ENCODE results near the gene OBSL1.
A peak's percentile ranks its signal among the peaks of the same experiment; 100 is the strongest.

OBSL1 gene

DNA sequence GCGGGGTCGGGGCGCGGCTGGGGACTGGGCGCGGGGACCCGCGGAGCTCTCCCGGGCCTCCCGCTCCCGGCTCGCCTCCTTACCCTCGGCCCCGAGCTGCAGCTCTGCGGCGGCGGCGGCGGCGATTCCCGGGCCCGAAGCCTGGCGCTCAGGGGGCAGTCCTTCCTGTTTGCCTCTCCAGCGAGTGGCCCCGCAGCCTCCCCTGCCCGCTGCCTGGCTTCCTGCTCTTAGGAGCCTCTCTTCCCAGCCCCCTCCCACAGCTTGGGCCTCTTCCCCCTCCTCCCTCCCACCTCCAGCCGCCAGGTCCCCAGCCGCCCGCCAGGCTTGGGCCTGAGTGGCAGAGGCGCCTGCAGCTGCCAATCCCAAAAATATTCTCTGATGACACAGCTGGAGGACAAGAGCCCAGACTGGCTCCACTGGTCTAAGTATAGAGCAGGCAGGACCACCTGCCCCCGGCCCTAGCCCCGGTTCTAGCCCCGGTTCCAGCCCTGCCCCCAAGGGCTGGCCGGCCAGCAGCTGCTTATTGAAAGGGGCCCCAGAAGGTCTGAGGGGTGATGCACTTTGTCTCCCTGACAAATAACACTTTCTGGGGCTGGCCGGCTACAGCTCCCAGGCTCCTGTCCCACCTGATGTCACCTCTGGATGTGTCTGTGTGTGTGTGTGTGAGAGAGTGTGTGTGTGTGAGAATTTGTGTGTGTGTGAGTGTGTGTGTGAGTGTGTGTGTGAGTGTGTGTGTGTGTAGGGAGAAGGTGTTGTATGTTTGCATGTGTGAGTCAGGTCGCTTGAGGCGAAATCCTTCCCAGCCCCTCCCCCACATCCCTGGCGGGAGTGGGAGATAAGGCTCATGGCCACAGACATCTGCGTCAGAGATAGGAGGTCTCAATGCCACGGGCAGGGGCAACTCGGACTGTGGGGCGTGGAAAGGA lies at the start of gene OBSL1:
Gene OBSL1 (minus strand): TSS at position 229 of the 926 bp plus-strand sequence. CDS start 307 bp downstream, outside the sequence.
- peak; percentile 8 for DNase-seq (ENCODE audit: low spot score)

GRCh38 chr2:219620546-219620945 lies 49.2 kb upstream of the OBSL1 start:
- no peak for DNase-seq (ENCODE audit: low spot score)

GRCh38 chr2:219619235-219619634 lies 47.9 kb upstream of the OBSL1 start:
- no peak for DNase-seq (ENCODE audit: low spot score)

GRCh38 chr2:219618733-219619122 lies 47.4 kb upstream of the OBSL1 start:
- no peak for DNase-seq (ENCODE audit: low spot score)

- no peak for DNase-seq (ENCODE audit: low spot score)
Measured at GRCh38 chr2:219616550-219616949, 45.2 kb upstream of the OBSL1 start.

- DNase-seq (ENCODE audit: low spot score) = no peak
Measured at GRCh38 chr2:219615894-219616293, 44.6 kb upstream of the OBSL1 start.

- no peak for DNase-seq (ENCODE audit: low spot score)
Measured at GRCh38 chr2:219615036-219615435, 43.7 kb upstream of the OBSL1 start.

DNA sequence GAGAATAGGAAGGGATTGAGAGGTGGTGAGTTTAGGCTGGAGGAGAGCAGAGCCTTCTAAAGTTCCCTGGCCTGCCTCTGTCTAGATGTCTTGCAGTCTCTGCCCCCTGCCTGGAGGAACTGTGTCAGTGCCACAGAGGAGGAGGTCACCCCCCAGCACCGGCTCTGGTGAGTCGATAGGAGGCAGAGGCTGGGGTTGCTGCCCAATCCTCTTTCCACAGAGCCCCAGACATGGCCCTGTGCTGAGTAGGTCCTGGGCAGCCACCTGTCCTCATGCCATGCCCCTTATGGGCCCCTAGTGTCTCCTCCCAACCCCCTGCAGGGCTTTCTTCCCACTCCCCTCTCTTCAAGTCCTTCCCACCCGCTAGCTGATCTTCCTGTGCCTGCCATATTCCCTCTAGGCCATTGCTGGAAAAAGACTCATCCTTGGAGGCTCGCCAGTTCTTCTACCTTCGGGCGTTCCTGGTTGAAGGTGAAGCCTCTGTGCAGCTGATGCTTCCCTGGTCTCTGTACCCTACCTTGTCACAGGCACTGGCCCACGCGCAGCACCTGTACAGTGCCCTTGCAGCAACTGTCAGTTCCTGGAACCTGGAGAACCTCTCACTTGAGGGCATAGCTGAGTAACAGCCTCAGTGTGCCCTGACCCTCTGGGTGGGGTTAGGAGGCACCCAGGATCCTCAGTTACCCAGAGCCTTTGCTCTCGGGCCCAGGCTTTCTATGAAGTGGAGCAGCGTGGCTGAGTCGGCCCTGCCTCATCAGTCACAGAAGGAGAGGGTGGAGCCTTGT lies 42.9 kb upstream of the OBSL1 start:
- no peak for DNase-seq (ENCODE audit: low spot score)

- DNase-seq (ENCODE audit: low spot score) = no peak
Measured at GRCh38 chr2:219613461-219614070, 42.2 kb upstream of the OBSL1 start.

DNA sequence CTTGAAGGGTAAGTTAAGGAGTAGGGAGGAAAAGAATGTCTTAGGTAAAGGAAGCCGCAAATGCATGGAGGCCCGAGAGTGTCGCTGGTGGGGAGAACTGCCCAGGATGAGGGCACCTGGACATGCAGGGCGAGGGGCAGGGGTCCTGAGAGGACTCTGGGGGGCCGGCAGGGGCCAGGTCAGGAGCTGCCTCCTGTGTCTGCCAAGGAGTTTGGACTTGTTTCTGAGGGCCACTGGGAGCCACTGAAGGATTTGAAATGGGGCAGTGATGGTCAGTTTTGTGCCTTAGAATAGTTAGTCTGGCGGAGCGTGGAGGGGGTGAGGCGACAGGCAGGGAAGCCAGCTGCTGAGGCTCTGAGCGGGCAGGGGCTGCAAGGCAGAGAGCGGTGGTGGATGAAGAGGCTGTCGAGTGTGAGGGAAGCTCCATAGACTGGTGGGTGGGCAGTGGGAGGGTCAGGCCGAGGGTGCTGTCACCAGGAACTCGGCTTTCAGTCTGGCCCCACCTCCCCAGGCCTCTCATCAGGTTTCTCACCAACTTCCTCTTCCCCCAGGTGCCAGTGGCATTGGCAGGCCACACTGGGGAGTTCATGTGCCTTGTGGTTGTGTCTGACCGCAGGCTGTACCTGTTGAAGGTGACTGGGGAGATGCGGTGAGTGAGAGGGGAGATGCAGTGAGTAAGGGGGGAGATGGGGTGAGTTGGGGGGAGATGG lies 41.4 kb upstream of the OBSL1 start:
- no peak for DNase-seq (ENCODE audit: low spot score)

DNA sequence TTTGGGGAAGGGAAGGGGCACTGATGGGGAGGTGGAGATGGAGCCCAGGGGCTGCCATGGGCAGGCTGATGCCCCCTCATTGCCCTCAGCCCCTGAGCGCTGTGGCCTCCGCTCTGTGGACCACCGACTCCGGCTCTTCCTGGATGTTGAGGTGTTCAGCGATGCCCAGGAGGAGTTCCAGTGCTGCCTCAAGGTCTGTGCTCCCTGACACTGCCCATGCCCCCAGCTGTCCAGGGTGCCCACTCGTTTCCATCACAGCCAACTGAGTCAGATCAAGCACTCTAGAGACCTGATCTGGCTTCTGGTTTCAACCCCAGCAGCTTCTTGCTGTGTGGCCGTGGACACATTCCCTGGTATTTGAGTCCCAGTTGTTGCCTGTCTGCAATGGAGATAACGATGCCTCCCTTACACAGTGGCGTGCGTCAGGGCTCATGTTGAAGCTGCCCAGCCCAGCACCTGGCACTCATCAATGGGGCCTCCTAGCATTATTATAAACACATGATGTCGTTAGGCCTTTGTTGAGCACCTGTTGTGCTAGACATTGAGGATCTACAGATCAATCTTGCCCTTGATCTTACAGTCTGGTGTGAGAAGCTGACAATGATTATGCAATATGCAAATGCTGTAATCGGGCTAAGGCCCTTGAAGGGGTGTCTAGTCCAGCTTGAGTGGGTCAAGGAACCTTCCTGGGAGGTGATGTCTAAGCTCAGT lies 40.7 kb upstream of the OBSL1 start:
- no peak for DNase-seq (ENCODE audit: low spot score)

DNA sequence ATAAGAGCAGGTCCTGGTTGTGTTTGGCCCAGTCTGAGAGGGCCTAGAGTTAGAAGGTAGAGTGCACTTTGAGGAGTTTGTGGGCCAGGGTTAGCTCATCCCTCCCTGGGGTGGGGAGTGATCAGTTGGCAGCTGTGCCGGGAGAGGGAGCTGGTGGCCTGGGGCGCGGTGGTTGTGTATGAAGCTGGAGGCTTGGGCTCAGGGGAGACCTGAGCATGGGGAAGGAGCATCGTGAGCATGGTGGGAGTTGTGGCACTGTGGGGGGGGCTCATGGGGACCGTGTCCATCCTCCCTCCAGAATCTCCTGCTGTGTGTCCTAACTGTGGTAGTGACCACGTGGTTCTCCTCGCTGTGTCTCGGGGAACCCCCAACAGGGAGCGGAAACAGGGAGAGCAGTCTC lies 40.0 kb upstream of the OBSL1 start:
- DNase-seq (ENCODE audit: low spot score) = no peak

DNA sequence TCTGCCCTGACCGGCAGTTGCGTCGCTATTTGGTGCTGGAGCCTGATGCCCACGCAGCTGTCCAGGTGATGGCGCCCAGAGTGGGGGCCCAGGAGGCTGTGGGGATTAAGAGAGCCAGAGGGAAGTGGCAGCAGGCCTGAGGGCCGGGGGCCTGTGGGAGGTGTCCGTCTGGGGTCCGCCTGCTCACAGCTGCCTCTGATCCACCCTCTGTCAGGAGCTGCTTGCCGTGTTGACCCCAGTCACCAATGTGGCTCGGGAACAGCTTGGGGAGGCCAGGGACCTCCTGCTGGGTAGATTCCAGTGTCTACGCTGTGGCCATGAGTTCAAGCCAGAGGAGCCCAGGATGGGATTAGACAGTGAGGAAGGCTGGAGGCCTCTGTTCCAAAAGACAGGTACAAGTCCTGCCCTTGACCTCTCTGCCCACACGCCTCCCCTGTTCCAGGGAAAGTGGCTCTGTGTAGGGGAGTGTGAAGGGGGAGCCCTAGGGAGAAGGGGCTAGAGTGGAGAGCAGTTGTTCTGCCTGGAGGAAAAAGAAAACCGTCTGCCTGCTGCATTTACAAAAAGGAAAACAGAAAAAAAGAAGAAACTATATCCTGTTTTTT lies 37.9 kb upstream of the OBSL1 start:
- DNase-seq (ENCODE audit: low spot score) = no peak

DNA sequence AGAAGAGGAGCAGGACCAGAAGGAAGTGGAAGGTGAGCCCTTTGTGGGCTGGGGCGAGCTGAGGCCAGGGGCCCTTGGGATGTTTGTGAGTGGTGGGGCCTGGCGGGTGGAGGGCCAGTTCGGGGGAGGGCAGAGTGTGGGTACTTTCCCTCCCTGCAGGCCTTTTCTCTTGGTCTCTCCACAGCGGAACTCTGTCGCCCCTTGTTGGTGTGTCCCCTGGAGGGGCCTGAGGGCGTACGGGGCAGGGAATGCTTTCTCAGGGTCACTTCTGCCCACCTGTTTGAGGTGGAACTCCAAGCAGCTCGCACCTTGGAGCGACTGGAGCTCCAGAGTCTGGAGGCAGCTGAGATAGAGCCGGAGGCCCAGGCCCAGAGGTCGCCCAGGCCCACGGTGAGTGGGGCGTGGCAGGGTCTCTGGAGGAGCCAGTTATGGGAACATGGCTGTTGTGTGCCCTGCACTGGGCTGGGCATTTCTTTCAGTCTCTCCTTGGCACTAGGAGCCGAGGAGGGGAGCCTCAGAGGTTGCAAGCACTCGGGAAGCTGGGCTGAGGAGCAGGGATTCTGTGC lies 37.1 kb upstream of the OBSL1 start:
- DNase-seq (ENCODE audit: low spot score) = no peak

DNA sequence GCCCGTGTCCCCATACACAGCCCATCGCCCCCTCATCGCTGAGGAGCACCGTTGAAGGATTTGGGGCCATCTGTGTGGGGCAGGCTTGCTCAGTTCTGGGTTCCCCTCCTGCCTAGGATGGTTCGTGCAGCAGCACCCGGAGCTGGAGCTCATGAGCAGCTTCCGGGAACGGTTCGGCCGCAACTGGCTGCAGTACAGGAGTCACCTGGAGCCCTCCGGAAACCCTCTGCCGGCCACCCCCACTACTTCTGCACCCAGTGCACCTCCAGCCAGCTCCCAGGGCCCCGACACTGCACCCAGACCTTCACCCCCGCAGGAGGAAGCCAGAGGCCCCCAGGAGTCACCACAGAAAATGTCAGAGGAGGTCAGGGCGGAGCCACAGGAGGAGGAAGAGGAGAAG lies 36.6 kb upstream of the OBSL1 start:
- DNase-seq (ENCODE audit: low spot score) = no peak

GRCh38 chr2:219605607-219605954 lies 34.2 kb upstream of the OBSL1 start:
- DNase-seq (ENCODE audit: low spot score) = no peak

- no peak for DNase-seq (ENCODE audit: low spot score)
Measured at GRCh38 chr2:219603771-219604170, 32.4 kb upstream of the OBSL1 start.

DNA sequence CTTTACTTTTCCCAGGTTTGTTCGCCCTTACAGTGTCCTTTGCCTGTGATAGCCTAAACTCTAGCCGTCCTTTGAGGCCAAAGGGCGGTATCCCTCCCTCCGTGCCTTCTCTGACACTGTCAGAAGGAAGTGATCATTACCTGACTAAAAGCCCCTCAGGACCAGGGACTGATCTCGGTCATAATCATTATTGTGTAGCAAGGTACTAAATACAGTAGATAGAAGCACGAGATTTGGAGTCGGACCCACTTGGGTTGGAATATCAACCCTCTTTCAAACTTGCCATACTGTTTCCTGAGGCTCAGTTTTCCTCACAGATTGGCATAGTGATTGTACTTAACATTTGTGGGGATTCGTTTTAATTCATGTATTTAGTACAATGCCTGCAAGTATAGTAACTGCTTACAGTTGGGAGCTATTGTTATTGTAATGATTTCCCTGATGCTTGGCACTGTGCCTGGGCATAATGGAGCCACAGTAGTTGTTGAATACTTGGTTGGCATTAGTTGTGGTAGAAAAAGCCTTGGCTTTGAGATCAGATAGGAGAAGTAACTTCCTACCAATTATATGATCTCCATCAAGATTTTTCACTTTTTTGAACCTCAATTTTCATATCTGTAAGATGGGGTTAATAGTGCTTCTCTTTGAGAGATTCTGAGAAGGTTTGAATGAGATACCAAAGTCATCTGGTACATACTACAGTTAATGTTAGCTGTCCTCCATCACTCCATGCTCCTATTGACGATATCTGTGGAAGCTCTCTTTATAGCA lies 27.2 kb upstream of the OBSL1 start:
- DNase-seq (ENCODE audit: low spot score) = no peak

DNA sequence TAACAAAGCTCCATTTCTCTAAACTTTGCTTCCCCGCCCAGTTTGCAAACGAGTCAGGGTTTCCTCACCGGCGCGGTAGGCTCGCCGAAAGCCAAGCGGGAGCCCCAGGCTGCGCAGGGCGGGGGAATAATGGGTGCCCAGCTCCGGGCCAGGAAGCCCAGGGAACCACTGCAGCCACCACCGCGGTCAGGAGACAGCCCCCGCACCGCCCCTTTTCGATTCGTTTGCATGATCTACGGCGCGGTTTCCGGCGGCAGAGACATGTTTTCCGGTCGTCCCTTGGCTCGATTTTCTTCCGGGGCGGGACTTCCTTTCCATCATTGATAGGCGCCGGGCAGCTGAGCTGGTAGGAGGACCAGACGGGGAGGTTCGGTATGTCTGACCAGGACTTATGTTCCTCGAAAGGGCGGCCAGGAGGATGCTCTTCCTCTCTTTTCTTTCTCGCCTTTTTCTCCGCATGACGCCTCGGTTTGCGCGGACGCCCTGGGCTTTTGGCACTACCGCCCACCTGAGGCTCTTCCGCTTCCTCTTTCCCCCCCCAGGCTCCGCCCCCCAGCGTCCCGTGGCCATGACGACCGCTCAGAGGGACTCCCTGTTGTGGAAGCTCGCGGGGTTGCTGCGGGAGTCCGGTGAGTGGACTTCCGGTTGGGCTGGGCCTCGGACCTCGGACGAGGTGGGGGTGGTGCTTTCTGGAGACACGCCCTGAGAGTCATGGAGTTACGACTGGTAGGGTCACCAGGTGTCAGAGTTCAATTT lies 26.4 kb upstream of the OBSL1 start, which contains the start of gene STK11IP:
Gene STK11IP (plus strand): TSS at position 306 of the 756 bp plus-strand sequence. CDS start 263 bp downstream, at position 569.
- peak; percentile 95 for DNase-seq (ENCODE audit: low spot score)
